Measurements from ENCODE around the gene MEG3.
"Not testable (repeated sequence)": the region's sequence is repeated elsewhere in the genome, so short reads cannot be mapped to it uniquely, and the experiment has no call there.

The MEG3 gene

DNA sequence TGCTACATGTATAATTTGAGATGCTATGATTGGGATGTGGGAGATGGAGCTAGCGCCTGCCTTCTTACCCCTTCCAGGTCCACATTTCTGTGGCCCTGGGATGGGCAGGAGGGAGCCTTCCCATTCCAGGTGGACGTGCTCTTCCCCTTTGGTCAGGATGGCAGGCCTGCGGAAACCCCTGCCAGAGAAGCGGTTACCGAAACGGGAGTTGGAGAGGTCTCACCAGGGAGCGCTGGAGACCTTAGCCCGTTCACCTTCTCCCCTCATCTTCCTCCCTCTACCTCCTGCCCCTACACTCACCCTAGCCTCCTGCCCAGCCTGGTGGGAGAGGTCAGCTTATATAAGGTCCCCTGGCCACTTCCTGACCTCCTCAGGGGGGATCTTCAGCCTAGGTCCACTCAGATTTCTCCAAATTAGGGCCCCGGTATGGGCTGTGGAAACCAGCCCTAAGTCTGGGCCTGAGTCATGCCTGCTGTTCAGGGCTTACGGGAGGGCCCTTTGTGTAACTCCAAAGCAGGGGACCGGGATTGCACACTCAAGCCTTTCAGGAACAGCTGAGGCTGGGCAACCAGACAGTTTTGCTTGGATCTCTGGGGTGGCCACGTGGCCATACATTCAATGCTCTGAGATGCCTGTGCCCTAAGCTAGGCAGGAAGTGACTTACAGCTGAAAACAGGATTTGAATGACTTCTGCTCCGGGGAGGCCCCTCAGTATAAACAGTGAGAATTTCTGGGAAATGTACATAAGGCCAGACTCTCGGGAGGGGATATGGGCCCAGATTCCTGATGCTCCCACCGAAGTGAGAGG lies 10.2 kb upstream of the MEG3 start:
- peak in 1 of 51 donors; percentile 14 for DNase-seq

GRCh38 chr14:100816286-100816949 lies 9.5 kb upstream of the MEG3 start:
- no peak for DNase-seq

GRCh38 chr14:100816950-100817901 lies 8.7 kb upstream of the MEG3 start:
- DNase-seq = no peak

DNA sequence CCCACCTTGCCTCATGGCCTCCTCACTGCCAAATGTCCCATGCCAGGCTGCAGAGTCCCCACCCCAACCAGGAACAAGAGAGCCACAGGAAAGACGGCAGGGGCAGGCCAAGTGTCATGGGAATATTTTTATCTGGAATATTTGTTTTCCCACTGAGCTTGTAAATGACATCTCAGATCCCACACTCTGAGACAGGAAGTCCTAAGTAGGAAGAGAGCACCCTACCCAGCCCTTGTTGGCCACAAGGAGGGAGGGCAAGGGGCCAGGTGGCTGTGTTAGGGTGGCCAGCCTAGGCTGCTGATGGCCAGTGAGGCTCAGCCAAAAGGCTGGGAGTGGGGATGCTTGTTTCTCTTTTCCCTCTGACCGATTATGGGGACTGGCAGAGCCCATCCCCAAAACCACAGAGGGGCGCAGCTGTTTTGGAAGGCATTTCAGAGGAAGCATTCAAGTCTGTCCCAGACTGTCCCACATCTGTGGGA lies 7.7 kb upstream of the MEG3 start:
- DNase-seq = no peak

DNA sequence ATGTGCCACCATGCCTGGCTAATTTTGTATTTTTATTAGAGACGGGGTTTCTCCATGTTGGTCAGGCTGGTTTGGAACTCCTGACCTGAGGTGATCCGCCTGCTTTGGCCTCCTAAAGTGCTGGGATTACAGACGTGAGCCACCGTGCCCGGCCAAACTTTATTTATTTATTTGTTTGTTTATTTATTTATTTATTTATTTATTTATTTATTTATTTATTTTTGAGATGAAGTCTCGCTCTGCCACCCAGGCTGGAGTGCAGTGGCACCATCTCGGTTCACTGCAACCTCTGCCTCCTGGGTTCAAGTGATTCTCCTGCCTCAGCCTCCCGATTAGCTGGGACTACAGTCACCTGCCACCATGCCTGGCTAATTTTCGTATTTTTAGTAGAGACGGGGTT lies 7.0 kb upstream of the MEG3 start:
- not testable (repeated sequence) for DNase-seq

GRCh38 chr14:100819453-100819828 lies 6.5 kb upstream of the MEG3 start:
- no peak for DNase-seq

DNA sequence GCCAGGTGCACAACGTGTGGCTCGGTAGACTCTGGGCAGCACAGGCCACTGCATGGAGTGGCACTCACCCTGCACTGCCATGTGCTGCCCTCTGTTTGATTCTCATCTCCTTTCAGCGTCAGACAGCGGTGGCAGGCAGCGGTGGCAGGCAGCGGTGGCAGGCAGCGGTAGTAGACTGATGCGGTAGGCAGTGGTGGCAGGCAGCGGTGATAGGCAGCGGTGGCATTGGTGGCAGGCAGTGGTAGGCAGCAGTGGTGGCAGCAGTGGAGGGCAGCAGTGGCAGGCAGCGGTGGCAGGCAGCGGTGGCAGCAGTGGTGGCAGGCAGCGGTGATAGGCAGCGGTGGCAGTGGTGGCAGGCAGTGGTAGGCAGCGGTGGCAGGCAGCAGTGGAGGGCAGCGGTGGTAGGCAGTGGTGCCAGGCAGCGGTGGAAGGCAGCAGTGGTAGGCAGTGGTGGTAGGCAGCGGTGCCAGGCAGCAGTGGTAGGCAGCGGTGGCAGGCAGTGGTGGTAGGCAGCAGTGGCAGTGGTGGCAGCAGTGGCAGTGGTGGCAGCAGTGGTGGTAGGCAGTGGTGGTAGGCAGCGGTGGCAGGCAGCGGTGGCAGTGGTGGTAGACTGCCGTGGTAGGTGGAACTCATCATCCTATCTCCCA lies 6.0 kb upstream of the MEG3 start:
- no peak for DNase-seq

DNA sequence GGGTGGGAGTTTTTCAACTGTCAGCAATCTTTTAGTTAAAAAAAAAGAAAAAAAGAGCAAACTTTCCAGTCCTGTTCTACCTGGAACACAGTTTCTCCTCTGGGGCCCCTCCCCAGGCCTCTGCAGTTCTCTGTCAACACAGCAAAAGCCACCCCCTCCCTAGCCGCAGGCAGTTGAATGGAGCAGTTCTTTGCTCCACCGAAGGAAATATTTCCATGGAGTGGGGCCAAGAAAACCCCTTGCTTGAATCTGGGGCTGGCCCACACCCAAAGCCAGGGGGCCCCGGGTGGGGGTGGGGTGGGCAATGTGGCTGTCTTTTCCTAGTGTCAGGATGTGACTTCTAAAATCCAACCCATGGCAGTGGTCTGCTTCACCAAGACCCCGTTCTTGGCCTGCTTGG lies 5.0 kb upstream of the MEG3 start:
- no peak for DNase-seq

DNA sequence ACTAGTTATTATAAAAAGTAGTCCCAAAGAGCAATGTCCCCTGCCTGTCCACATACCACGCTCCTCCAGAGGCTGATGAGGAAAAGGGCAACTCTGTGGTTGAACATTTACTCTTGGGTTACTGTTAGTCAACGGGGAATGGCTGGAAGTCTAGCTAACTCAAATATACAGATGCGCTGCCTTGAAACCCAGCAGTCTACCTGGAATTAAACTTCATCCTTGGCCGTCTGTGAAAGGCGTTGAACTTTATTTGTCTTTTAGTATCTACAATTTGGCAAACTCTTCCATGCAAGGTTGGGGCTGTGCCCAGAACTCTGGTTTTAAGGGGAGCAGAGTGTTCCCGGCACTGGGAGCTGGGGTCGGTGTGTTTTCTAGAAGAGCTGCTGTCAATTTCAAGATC lies 3.9 kb upstream of the MEG3 start:
- DNase-seq = no peak

DNA sequence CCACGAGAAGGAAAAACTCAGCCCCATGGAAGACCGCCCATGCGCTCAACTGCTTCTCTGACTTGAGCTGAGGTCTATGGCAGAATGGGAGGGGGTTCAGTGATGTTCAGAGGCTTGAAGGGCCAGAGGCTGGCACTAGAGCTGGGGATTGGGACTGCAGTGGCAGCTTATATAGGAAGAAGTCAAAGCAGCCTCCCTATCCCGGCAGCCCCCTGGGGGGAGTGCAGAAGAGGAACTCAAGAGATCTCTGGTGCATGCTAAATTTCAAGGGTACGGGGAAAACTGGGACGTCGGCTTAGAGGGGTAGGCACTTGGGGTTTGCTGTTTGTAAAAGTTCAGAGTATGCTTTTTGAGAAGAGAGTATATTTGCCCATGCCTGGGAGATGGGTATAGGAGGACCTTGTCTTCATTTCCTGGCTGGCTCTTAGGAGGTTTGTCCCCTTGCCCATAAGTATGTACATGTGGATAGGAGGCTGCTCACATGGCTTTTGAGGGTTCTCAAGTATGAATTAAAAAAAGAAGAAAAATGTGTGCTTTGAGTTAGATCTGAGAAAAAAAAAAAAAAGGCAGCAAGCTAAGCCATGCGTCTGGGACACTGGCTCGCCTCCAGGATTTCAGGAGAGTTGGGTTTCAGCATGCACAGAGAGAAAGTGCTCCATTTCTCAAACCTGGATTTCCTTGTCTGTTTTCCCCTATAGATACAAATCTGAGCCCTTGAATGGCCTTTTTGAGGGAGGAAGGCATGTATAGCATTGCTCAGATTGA lies 3.2 kb upstream of the MEG3 start:
- no peak for DNase-seq

DNA sequence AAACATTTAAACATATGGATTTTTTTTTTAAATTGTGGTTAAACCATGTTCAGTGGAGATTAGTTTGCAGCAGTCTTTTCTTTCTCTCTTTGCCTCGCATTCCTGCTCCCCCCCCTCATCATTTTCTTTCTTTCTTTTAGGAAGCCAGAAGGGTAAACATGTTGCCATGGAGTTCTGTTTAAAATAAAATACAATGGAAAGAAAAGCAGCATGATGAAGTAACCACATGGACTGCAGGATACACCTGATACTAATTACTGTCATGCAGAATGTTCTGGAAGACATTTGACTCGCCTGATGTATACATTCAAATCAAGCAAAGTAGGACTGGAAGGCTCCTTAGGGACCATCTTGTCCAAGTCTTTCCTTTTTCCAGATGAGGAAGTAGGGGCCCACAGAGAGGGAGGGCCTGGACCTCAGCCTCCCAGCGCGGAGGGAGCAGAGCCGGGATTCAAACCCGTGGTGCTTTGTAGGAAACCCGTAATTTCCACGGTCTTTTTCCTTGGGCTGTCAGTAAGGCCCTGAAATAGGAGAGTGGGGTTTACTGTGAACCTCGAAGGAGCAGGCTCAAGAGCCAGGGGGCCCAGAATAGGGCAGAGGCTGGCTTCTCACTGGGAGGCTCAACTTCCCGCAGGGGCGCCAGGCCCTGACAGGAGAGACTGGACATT lies 2.4 kb upstream of the MEG3 start:
- no peak for DNase-seq

GRCh38 chr14:100824091-100824551 lies 1.8 kb upstream of the MEG3 start:
- peak in 38 of 51 donors; percentile 4 to 75 (median 50) for DNase-seq

DNA sequence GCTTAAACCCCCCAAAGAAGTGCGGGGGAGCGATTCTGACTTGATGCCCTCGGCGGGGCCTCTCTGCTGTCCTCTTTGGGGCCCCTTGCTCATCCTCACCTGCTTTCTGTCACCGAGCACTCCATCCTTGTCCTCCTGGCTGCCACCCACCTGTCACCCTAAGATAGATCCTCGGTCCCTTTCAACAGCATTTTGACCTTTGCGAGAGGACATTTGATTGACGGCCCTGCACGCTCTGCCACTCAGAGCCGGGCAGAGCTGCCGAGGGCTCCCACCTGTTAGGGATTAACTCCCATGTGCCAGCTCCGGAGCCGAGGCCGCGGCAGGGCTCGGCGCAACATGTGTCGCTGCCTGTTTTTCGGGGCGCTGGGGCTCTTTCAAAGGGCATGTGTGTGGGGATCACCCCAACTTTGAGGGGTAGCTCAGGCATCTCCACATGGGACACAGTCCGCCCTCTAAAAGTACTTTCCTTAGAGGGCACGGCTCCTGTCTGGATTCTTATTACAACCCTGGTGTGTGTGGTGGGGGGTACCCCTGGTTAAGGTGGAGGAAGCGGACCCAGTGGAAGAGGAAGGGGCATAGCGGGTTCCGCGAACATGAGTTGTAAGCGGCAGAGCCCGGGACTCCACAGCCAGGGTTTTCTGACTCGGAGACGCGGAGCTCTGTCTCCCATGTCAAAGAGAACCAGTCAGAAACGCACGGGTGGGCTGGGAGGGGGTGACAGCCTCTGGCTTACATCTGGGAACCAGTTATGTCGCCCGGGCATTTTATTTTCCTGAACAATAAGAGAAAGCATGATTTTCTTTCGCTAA lies 811 bp upstream of the MEG3 start:
- DNase-seq = peak in 1 of 51 donors; percentile 44

- DNase-seq = no peak
Observed at GRCh38 chr14:100826391-100827100, 628 bp downstream of the MEG3 start.

DNA sequence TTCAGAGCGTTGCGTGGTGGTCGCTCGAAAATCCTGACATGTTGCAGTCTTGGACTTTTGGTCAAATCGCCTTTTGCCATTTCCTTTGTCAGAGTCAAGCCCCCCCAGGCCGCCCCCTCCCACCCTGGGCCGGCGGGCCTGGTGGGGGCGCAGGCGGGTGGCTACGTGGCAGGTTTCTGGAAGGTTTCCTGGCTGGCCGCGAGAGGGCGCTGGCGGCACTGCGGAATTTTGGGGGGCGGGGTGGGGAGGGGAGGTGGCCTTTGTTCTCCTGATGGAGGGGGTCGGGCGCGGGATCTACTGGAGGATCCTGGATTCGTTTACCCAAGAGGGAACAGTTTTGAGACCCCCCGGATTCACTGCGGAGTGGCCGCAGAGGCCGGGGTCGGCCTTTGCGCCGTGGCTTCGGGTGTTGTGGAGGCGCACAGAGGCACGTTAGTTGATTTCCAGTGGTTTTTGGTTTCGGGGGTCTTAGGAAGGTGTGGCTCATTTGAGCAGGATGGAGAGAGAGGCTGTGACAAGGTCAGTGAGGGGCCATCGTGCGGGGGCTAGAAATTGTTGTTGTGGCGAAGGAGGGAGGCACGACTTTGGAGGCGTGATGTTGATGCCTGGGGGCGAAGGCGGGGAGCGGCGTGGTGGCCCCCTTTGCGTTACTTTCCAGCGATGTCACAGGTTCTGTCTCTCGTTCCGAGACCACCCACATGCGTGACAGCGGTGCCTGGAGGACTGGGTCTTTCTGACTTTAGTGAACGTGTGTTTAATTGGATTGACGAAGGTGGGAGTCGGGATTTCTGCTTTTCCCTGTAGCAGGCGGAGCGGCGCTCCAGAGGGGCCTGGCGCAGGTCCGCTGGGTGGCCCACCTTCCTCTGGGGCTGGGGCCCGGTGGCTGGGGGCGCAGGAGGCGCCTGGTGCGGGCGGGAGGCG lies 1.4 kb downstream of the MEG3 start:
- DNase-seq = peak in 2 of 51 donors; percentile 15 to 24

- peak in 6 of 51 donors; percentile 14 to 41 (median 25) for DNase-seq
Observed at GRCh38 chr14:100828031-100828769, 2.3 kb downstream of the MEG3 start.

All from hypothalamus (tissue), 51 donors.